ENCODE measurements around the gene SLCO2A1.
"Not testable (repeated sequence)": the region's sequence is repeated elsewhere in the genome, so short reads cannot be mapped to it uniquely, and the experiment has no call there.

SLCO2A1 gene

GRCh38 chr3:134029734-134030378, at the start of gene SLCO2A1:
SLCO2A1 (minus strand) TSS chr3:134029925; CDS start chr3:134029802, 123 bp downstream.
- DNase-seq = no peak

GRCh38 chr3:134079111-134079547, 49.4 kb upstream of the SLCO2A1 start:
- no peak for DNase-seq

- no peak for DNase-seq
Measured at GRCh38 chr3:134078169-134078831, 48.6 kb upstream of the SLCO2A1 start.

GRCh38 chr3:134077649-134078161, 48.0 kb upstream of the SLCO2A1 start:
- DNase-seq = no peak

- DNase-seq = no peak
Measured at GRCh38 chr3:134076851-134077250, 47.1 kb upstream of the SLCO2A1 start.

- no peak for DNase-seq
Measured at GRCh38 chr3:134075846-134076245, 46.1 kb upstream of the SLCO2A1 start.

GRCh38 chr3:134075568-134075825, 45.8 kb upstream of the SLCO2A1 start:
- no peak for DNase-seq

GRCh38 chr3:134074790-134075567, 45.3 kb upstream of the SLCO2A1 start:
- no peak for DNase-seq

- no peak for DNase-seq
Measured at GRCh38 chr3:134074001-134074789, 44.5 kb upstream of the SLCO2A1 start.

- DNase-seq = no peak
Measured at GRCh38 chr3:134073583-134073945, 43.8 kb upstream of the SLCO2A1 start.

GRCh38 chr3:134072881-134073582, 43.3 kb upstream of the SLCO2A1 start:
- no peak for DNase-seq

- DNase-seq = not testable (repeated sequence)
Measured at GRCh38 chr3:134070281-134070680, 40.6 kb upstream of the SLCO2A1 start.

- DNase-seq = no peak
Measured at GRCh38 chr3:134068429-134068828, 38.7 kb upstream of the SLCO2A1 start.

- no peak for DNase-seq
Measured at GRCh38 chr3:134067531-134068161, 37.9 kb upstream of the SLCO2A1 start.

GRCh38 chr3:134066651-134067530, 37.2 kb upstream of the SLCO2A1 start:
- no peak for DNase-seq

GRCh38 chr3:134066158-134066541, 36.4 kb upstream of the SLCO2A1 start:
- DNase-seq = no peak

- no peak for DNase-seq
Measured at GRCh38 chr3:134065252-134066157, 35.8 kb upstream of the SLCO2A1 start.

GRCh38 chr3:134064081-134064480, 34.4 kb upstream of the SLCO2A1 start:
- DNase-seq = no peak

- no peak for DNase-seq
Measured at GRCh38 chr3:134061401-134061800, 31.7 kb upstream of the SLCO2A1 start.
